Progenitor cell of endocrine pancreas (in vitro differentiated cells): ENCODE data around the gene CRY1. TPM values are rescaled to one million over a fixed set of nuclear protein-coding genes. Genes with fewer than 3 reads are reported as not detected.

ENCODE experiments used
- DNase-seq: peaks from one replicate; pipeline ENCODE4 v3.0.0; 2021; ENCODE audit warnings: low spot score; ENCODE audit not compliant: unreplicated experiment
- H3K27ac Mint-ChIP-seq: 2 replicates; pipeline ENCODE4 v1.8.0; 2021; ENCODE audit warnings: mild to moderate bottlenecking, moderate library complexity, mixed read lengths
- H3K27me3 Mint-ChIP-seq: 2 replicates; pipeline ENCODE4 v1.8.0; 2021; ENCODE audit warnings: mixed read lengths
- H3K36me3 Mint-ChIP-seq: 2 replicates; pipeline ENCODE4 v1.8.0; 2022; ENCODE audit warnings: mixed read lengths; ENCODE audit not compliant: insufficient read depth
- H3K4me1 Mint-ChIP-seq: 2 replicates; pipeline ENCODE4 v1.8.0; 2021; ENCODE audit warnings: low read depth, mixed read lengths
- H3K4me3 Mint-ChIP-seq: 2 replicates; pipeline ENCODE4 v1.8.0; 2021; ENCODE audit warnings: low read depth, mild to moderate bottlenecking, moderate library complexity, mixed read lengths
- H3K9me3 Mint-ChIP-seq: 2 replicates; pipeline ENCODE4 v1.8.0; 2021; ENCODE audit warnings: low read depth, mixed read lengths
- total RNA-seq: library from RNA; stranded (reverse); gene quantifications from 2 replicates; pipeline ENCODE4 v1.2.1, GENCODE V29; 2021
- TF ChIP-seq, protein P1 (sequence below): fragments of 200-600 bp; sonication (generic); IDR thresholded peaks from one replicate; pipeline ENCODE4 v1.5.0; 2021; ENCODE audit warnings: antibody characterized with exemption, mild to moderate bottlenecking; ENCODE audit not compliant: unreplicated experiment

Gene CRY1
- total RNA-seq, 1 donor from 2014 or later = 26.9 TPM

DNA sequence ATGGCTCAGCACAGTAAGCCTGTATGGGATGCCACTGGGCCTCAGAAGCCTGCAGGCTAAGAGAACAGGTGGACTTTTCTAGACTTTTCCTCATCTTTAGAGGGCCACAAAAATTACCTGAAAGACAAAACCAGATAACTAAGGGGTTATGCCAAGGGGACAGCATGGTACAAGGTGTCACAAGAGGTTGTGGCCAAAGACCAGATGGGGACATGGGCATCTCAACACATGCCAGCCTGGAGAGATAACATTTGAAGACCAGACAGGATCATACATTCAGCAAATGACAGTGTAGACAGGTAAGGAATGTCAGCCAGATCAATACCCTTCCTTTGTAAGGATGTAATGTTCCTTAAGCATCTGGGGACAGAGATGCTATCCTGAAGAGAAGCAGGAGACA lies 8.9 kb upstream of the CRY1 start:
- H3K9me3 Mint-ChIP-seq = no peaks in the 10 kb centered on the region
- H3K36me3 Mint-ChIP-seq = no peaks in the 10 kb centered on the region

DNA sequence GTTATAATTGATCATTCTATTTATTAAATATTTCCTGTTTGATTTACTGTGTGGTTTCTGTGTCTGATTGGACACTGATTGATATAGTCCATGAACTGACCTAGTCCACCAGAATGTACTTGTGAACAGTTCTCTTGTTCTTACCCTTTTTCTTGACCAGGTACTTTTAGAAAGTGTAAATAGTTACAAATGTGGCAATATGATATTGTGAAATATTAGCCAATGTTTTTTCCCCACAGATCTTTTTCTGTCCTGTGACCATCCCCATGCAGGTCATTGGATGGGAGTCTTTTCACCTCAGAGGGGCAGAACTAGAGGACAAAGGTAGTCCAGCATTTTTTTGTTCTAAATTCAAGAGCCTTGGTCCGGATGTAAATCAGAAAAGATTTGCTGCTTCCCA lies 8.3 kb upstream of the CRY1 start:
- TF ChIP-seq, protein P1, sequence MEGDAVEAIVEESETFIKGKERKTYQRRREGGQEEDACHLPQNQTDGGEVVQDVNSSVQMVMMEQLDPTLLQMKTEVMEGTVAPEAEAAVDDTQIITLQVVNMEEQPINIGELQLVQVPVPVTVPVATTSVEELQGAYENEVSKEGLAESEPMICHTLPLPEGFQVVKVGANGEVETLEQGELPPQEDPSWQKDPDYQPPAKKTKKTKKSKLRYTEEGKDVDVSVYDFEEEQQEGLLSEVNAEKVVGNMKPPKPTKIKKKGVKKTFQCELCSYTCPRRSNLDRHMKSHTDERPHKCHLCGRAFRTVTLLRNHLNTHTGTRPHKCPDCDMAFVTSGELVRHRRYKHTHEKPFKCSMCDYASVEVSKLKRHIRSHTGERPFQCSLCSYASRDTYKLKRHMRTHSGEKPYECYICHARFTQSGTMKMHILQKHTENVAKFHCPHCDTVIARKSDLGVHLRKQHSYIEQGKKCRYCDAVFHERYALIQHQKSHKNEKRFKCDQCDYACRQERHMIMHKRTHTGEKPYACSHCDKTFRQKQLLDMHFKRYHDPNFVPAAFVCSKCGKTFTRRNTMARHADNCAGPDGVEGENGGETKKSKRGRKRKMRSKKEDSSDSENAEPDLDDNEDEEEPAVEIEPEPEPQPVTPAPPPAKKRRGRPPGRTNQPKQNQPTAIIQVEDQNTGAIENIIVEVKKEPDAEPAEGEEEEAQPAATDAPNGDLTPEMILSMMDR = no peak
- no peaks in the 10 kb centered on the region for H3K4me1 Mint-ChIP-seq
- no peak overlapping the region for H3K4me3 Mint-ChIP-seq
- no peak overlapping the region for H3K27ac Mint-ChIP-seq
- no peaks in the 10 kb centered on the region for H3K36me3 Mint-ChIP-seq
- DNase-seq = no peak
- peaks cover 3% of the 10 kb centered on the region for H3K27me3 Mint-ChIP-seq
- no peaks in the 10 kb centered on the region for H3K9me3 Mint-ChIP-seq

More for the DNA sequence above, 8.9 kb upstream of the CRY1 start:
- TF ChIP-seq, protein P1 = no peak
- H3K27ac Mint-ChIP-seq = no peak overlapping the region
- peaks cover 3% of the 10 kb centered on the region for H3K27me3 Mint-ChIP-seq
- peaks cover 2% of the 10 kb centered on the region for H3K4me1 Mint-ChIP-seq
- H3K4me3 Mint-ChIP-seq = no peak overlapping the region
- DNase-seq = no peak

DNA sequence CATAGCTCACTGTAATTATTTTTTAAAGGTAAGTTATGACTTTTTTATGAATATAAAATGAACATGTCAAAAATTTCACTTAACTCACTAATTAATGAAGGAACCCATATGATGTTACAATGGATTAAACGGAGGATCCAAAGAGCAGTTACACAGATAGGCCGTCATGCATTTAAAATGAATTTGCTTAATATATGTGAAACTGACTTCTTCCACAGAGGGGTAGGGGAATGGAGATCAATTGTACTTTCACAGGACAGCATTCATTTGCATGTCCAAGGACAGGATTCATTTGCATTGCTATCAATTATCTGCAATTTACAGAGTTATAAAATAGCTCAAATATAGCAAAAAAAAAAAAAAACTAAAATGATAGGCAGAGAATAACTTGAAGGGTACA lies 6.6 kb upstream of the CRY1 start:
- Mint-ChIP-seq H3K4me1 (no peaks in the 10 kb centered on the region), H3K27me3 (peaks cover 3% of the 10 kb centered on the region), H3K4me3 (no peak overlapping the region), H3K27ac (no peak overlapping the region), H3K9me3 (peaks cover 6% of the 10 kb centered on the region), H3K36me3 (no peaks in the 10 kb centered on the region)
- DNase-seq = no peak
- TF ChIP-seq, protein P1 = no peak

DNA sequence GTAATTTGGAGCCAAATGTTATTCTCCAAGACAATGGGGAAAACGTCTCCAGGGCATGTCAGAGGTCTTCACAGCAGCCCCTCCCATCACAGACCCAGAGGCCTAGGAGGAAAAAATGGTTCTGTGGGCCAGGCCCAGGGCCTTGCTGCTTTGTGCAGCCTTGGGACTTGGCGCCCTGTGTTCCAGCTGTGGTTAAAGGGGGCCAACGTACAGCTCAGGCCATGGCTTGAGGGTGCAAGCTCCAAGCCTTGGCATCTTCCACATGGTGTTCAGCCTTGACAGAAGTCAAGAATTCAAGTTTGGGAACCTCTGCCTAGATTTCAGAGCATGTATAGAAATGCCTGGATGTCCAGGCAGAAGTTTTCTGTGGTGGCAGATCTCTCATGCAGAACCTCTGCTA lies 3.2 kb upstream of the CRY1 start:
- no peak overlapping the region for H3K27ac Mint-ChIP-seq
- peaks cover 6% of the 10 kb centered on the region for H3K9me3 Mint-ChIP-seq
- H3K36me3 Mint-ChIP-seq = no peaks in the 10 kb centered on the region
- H3K27me3 Mint-ChIP-seq = peaks cover 3% of the 10 kb centered on the region
- TF ChIP-seq, protein P1 = no peak
- H3K4me3 Mint-ChIP-seq = no peak overlapping the region
- DNase-seq = no peak
- H3K4me1 Mint-ChIP-seq = peaks cover 1% of the 10 kb centered on the region

DNA sequence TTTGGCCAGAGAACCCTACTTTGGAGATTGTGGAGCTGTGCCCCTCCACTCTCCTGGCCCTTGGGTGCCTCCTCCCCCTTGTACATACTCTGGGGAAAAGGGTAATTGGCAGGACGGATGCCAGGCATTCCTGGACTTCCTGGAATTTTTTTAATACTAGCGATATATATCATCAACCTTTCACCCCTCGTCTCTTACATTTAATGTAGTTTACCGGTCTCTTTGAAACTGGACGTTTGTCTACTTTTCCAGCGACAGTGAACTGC lies 767 bp upstream of the CRY1 start:
- H3K9me3 Mint-ChIP-seq = peaks cover 6% of the 10 kb centered on the region
- no peak overlapping the region for H3K4me3 Mint-ChIP-seq
- no peak for DNase-seq
- no peaks in the 10 kb centered on the region for H3K27me3 Mint-ChIP-seq
- H3K36me3 Mint-ChIP-seq = no peaks in the 10 kb centered on the region
- no peak overlapping the region for H3K27ac Mint-ChIP-seq
- TF ChIP-seq, protein P1 = no peak
- H3K4me1 Mint-ChIP-seq = peaks cover 1% of the 10 kb centered on the region
